Measurements from ENCODE around the gene PFDN1.

GRCh38 chr5:140293091-140293848, 9.6 kb downstream of the PFDN1 start:
- no peak for TF ChIP-seq CTCF (IDR thresholded peaks at IDR 0.05)
- no peak for TF ChIP-seq POLR2A (IDR thresholded peaks at IDR 0.05)

Measured in uterus (tissue), 2 donors.